Glomerular visceral epithelial cell (primary cell): ENCODE data around the gene SRSF1.

ENCODE experiments used
- DNase-seq: peaks from one replicate; pipeline ENCODE4 v3.0.0-alpha.2; 2016; ENCODE audit errors: extremely low spot score

The SRSF1 gene

DNA sequence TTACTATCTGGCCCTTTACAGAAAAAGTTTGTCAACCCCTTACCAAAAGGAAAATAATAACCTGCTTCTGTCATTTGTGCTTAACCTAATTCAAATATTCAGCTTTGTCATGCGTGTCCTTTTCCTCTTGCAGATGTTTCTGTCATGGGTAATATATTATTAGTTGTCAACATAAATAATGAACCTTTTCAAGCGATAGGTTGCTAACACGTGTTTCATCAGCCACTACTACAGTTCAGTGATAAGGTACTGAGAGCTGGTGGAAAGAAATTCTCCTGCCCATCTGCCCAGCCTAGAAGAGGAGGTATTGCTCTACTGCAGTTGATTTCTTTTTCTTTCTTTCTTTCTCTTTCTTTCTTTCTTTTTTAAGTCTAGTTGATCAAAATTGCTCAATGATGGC lies 12.0 kb upstream of the SRSF1 start:
- DNase-seq = no peak

DNA sequence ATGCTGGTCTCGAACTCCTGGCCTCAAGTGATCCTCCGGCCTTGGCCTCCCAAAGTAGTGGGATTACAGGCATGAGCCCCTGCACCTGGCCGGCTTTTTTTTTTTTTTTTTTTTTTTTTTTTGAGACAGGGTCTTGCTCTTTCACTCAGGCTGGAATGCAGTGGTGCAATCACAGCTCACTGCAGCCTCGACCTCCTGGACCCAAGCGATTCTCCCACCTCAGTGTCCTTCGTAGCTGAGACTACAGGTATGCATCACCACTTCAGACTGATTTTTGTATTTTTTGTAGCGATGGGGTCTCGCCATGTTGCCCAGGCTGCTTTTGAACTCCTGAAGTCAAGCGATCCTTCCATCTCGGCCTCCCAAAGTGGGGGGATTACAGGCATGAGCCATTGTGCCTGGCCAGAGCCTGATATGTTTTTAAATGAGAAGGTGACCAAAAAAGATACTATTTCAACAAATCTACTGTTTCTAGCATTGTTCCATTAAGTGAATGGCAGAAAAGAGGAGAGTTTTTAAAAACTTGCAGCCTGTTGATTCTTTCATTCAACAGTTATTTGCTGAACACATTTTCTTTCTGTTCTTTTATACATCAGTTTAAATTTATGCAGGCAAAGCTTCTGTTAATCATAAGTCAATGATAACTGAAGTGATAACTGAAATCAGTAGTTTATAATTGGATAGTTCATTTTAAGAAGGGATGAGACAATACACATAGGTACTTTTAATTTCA lies 3.2 kb upstream of the SRSF1 start:
- DNase-seq = no peak

- no peak for DNase-seq
Measured at GRCh38 chr17:58007781-58008706, 998 bp upstream of the SRSF1 start.

DNA sequence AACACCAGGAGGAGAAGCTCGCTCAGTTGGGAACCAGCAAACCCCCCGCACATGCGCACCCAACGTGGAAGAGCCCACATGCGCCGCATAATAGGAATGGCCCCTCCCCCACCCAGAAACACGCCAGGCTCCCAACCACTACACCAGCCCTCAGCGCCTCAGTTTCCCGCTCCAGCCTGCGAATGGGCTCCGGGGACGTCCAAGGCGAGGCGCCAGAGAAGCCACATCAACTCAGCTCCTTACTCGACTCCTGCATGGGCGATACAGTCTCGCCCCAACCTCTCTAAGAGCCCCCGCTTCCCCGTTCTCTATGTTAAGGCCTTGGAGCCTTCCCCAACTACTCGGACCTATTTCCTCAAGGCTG lies 504 bp downstream of the SRSF1 start:
- peak; percentile 72 for DNase-seq

DNA sequence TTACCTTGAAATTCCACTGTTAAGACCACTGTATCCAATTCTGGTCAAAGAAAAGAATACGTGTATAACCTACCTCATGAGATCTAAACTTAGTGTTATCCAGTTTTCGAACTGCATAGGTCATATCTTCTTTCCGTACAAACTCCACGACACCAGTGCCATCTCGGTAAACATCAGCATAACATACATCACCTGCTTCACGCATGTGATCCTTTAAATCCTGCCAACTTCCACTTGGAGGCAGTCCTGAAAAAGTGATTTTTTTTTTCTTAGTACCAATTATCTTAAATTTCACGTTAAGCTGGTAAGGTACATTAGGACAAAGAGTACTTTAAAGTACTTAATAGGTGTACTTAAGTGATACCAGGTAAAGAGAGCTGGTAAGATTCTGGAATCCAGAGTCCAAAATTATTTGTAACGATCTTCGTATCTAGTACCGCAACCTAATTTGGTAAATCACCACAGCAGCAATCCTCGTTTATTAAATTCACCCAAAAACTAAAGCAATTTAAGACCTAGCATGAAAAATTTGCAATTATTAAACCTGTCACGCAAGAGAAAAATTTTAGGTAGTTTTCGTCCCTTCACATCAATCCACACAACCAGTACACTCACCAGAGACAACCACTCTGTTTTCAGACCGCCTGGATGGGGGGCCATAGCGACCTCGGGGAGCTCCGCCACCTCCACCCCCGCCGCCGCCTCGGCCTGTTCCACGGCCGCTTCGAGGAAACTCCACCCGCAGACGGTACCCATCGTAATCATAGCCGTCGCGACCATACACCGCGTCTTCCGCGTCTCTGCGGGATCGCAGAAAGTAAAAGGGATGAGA lies 1.1 kb downstream of the SRSF1 start:
- no peak for DNase-seq

- DNase-seq = no peak
Measured at GRCh38 chr17:58005031-58005727, 1.9 kb downstream of the SRSF1 start.

- no peak for DNase-seq
Measured at GRCh38 chr17:58004060-58004459, 3.0 kb downstream of the SRSF1 start.

DNA sequence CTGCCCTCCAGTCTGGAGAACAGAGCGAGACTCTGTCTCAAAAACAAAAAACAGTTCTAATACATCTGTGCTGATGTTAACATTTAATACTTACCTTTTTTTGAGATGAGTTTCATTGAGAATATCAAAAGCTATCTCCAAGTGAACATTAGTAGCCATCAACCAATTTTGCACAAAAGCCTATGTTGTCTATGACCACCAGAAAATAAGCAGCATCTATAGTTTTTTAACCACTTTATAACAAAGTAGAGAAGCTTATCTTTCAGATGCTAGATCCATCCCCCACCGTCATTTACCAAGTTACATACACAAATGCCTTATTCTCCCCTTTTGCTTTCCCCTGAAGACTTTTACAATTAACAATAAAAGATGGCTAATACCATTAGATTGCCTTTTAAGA lies 4.1 kb downstream of the SRSF1 start:
- no peak for DNase-seq

DNA sequence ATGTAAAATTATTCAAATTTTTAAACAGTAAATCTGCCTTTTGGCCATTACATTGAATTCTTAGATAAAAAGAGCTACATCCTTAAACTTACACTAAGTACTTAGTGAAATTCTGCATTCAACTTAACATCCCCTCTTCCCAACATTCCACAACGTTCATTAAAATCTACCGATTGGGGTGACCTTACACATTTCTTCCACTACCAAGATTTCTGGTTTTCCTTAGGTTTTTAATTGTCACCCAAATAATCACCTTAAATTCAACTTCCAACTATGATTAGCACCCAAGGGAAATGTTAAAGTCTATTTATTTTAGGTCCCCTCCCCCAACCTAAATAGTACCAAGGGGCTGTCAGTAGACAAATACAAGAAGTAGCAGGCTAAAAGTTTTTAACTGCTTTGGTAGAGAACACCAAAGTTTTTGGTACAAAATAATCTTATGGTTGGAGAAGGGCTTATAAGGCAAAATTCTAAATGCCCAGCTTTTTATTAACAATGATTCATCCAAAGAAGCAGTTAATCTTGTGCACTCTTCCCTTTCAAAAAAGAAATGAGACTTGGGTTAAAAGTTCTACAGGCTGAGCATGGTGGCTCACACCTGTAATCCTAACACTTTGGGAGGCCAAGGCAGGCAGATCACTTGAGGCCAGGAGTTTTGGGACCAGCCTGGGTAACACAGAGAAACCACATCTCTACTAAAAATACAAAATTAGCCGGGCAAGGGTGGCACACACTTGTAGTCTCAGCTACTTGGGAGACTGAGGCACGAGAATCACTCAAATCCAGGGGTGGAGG lies 4.7 kb downstream of the SRSF1 start:
- no peak for DNase-seq

DNA sequence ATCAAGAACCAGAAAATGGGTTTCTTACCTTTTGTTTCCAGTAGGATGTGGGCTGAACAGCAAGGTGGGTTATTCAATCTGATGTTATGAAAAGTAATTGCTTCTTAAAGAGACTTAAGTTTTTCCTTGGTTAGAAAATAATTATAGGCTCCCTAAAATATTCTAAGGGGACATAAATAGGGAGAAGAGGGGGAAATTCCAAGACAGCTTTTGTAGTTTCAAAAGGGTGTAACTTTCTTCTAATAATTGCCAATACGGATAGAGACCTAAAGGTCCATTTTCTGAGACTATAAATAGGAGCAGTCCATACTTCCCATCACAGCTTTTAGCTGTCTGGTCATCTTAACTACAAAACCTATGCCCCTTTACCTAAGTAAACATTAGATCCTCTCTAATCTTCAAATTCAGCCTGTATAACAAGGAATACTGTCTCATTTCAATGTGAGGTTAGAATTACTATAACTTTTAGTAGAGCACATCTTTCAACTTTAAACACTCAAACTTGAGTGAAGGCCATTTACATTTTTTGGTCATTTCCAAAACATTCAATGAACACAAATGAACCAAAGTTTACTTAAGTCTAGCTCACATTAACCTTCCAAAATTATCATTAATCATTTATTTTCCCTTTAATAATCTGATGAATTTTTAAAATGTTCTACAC lies 5.5 kb downstream of the SRSF1 start:
- no peak for DNase-seq

DNA sequence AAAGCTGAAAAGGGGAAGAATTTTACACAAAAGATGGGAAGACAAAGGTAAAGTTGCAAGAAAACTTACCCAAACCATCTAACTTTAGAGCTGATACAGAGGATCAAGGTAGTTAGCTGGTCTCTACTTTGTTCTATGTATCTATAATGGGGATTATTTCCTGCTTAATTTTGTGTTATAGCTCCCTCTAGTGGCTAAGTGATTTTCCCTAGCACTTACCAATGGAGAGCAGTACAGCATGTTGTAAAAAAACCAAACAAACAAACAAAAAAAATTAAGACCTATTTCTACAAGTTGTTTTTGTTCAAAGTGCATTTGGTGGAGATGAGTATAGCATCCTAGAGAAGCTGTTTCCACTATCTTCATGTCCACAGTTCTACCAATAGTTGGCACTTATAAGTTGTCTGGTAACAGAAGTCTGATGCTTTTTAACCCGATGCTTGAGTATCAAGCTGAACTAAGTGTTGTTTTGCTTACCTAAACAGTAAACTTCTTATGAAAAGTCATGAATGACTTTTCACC lies 7.5 kb downstream of the SRSF1 start:
- DNase-seq = peak; percentile 77

DNA sequence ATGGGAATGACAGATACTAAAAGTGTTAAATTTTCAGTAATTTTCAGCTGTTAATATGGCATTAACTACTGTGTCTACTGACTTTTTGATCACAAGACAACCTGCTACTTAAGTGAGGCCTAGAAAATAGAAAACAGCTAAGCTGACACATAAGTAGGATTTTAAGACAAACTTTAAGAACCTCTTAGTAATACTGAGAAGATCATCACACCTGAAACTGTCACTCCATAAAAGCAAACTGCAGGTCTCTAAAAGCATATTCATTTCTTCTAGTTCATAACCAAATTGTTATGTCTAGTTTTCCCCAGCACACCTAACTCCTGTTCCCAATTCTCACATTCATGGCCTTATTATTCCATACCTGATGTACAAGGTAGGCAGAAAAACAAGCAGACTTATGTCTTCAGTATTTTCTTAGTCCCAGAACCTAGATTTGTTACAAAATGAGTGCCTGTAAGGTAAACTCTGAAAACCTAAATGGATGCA lies 8.0 kb downstream of the SRSF1 start:
- no peak for DNase-seq

GRCh38 chr17:57997085-57997809 lies 9.8 kb downstream of the SRSF1 start:
- no peak for DNase-seq

- peak; percentile 81 for DNase-seq
Measured at GRCh38 chr17:57995076-57995956, 11.7 kb downstream of the SRSF1 start.

DNA sequence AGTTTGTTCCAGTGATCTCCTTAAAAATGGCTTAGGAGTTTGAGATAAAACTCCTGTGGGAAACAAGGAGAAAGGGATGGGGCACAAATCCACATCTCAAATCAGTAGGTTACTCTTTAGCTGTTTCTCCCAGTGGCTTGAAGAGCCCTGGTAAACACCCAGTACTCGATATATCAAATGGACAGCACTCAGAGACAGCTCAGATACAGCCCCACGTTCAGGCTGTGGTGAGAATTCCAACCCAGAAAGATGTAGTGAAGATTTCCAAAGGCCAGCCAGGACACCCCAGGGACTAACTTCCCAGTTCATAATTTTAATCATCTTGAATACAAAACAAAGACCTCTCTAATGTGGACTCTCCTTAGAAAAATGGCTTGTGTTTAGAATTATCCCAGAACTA lies 12.6 kb downstream of the SRSF1 start:
- no peak for DNase-seq

DNA sequence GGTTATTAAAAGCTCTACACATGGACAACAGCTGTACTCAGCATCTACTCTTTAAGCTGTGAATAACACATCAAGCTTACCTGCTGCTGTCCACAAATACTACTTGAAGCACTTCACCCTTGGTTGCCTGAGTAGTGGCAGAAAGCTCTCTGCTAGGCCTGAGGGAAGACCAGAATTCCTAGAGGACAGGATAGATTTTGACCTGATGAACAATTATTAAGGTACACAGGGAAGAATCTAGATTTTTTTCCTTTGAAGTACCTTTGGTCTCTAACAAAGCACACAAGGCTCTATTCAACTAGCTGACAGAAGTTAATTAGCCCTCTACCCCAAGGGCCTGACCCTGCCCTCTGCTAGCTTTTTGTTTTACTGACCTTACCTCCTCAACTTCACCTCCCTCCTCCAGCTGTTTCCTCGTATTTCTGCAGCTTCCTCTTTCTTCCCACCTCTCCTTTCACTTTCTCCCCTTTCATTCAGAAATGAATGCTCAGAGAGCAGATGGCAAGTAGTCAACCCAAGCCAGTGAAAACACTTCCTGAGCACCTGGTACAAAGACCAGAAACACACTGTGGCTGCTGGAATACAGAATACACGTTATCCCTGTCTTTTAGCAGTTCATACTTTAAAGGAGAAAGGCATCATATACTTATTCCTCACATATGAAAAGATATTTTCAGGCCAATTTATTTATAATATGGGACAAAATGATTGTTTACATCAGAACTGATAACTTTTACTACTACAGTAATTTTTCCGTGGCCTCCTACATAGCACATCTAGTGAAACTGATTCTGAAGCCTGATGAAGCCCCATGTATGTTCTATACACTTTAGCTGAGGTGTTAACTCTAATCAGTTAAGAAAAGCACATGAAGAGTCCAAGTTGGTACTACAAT lies 13.3 kb downstream of the SRSF1 start:
- no peak for DNase-seq

GRCh38 chr17:57991537-57991936 lies 15.5 kb downstream of the SRSF1 start:
- DNase-seq = no peak
